A673 (cell line): ENCODE measurements around the gene ZBTB2. TPM values are rescaled to one million over a fixed set of nuclear protein-coding genes. Genes with fewer than 3 reads are reported as not detected.

Experiments
- BruUV-seq: library from RNA; stranded (reverse); fragments of 400-500 nt; replicated peaks from 2 replicates; lab custom pipeline; 2021; lab: Mats Ljungman, UMichigan
- CTCF ChIA-PET: fragments of 300-600 bp; sonication (Branson Sonifier 250); formaldehyde crosslinking; loops from one replicate; lab custom pipeline; 2022; ENCODE audit warnings: antibody characterized with exemption; lab: Charles Lee
- POLR2A ChIA-PET: fragments of 300-600 bp; sonication (Branson Sonifier 250); formaldehyde crosslinking; loops from one replicate; lab custom pipeline; 2022; ENCODE audit warnings: antibody characterized with exemption; ENCODE audit not compliant: low non-redundant PET; lab: Charles Lee
- DNase-seq: peaks from one replicate; pipeline ENCODE4 v3.0.0-alpha.2; 2015; ENCODE audit warnings: low spot score
- H3K27ac ChIP-seq: fragments of 200-600 bp; sonication (generic); 2 replicates; pipeline ENCODE4 v1.5.1; 2016; ENCODE audit warnings: mixed run types, low read depth, mild to moderate bottlenecking, mixed read lengths, antibody characterized with exemption, low read length; ENCODE audit not compliant: poor library complexity, severe bottlenecking
- H3K27me3 ChIP-seq: fragments of 200-600 bp; sonication (generic); replicated peaks from 2 replicates; pipeline ENCODE4 v1.6.1; 2017; ENCODE audit warnings: mixed run types, low read depth, mild to moderate bottlenecking, mixed read lengths, antibody characterized with exemption, low read length; ENCODE audit not compliant: insufficient read depth, poor library complexity
- H3K36me3 ChIP-seq: fragments of 200-600 bp; sonication (generic); 2 replicates; pipeline ENCODE4 v1.6.1; 2016; ENCODE audit warnings: mixed run types, mild to moderate bottlenecking, mixed read lengths, antibody characterized with exemption, low read length; ENCODE audit not compliant: insufficient read depth, poor library complexity, severe bottlenecking
- H3K4me1 ChIP-seq: fragments of 200-600 bp; sonication (generic); 2 replicates; pipeline ENCODE4 v1.6.1; 2017; ENCODE audit warnings: mixed run types, mild to moderate bottlenecking, mixed read lengths, antibody characterized with exemption, low read length; ENCODE audit not compliant: insufficient read depth, poor library complexity, severe bottlenecking
- H3K4me3 ChIP-seq: fragments of 200-600 bp; sonication (generic); 2 replicates; pipeline ENCODE4 v1.5.1; 2016; ENCODE audit warnings: low read depth, mixed run types, mild to moderate bottlenecking, mixed read lengths, low read length; ENCODE audit not compliant: poor library complexity, severe bottlenecking
- H3K9me3 ChIP-seq: fragments of 200-600 bp; sonication (generic); 2 replicates; pipeline ENCODE4 v1.6.1; 2016; ENCODE audit warnings: mixed run types, low read depth, mild to moderate bottlenecking, mixed read lengths, antibody characterized with exemption, low read length; ENCODE audit not compliant: poor library complexity, severe bottlenecking
- EZH2 ChIP-seq: fragments of 200-600 bp; sonication (generic); IDR thresholded peaks from 2 replicates; pipeline ENCODE4 v1.6.1; 2017; ENCODE audit warnings: borderline replicate concordance, low read depth, mild to moderate bottlenecking, mixed read lengths, antibody characterized with exemption, low read length; ENCODE audit not compliant: poor library complexity, severe bottlenecking
- intact Hi-C: fragments of 100-400 bp; cut with micrococcal nuclease; formaldehyde crosslinking; loops from one replicate; pipeline ENCODE4 v1.10.0; 2022; ENCODE audit not compliant: unreplicated experiment
- total RNA-seq: library from RNA; stranded (reverse); gene quantifications from 2 replicates; pipeline ENCODE4 v1.2.3, GENCODE V29; 2021
- TF ChIP-seq, protein P1 (sequence below): fragments of 300-800, 200-600 bp; sonication (generic); conservative IDR thresholded peaks from 2 replicates; pipeline ENCODE4 v1.5.1; 2017; ENCODE audit warnings: low read depth, mild to moderate bottlenecking, antibody characterized with exemption, low read length, moderate library complexity, mixed read lengths

Gene ZBTB2
- total RNA-seq, 1 experiment from 2014 or later = 24.0 TPM

DNA sequence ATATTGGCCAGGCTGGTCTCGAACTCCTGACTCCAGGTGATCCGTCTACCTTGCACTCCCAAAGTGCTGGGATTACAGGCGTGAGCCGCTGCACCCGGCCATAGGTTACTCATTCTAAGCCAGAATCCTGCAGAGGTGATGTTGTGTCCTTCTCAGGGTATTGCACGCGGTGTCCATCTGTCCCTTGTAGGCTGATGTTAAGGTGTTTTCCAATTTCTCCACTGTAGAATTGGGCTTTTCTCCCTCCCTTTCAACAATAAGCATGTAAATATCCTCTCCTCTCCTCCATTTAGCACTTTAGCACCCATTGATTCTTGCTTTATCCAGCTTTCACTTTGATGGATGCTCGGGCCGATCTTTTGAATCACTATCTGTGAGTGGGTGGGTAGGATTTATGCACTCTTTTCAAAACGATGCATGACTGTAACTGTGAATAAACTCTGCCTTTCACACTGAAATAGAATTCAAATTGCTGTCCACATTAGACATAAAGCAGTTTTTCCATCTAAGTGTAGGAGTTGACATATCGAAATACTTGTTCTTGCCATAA is 52.6 kb downstream of the ZBTB2 start:
- no peak for TF ChIP-seq EZH2
- Histone ChIP-seq H3K4me1 (peaks cover 19% of the 10 kb centered on the region), H3K36me3 (no peaks in the 10 kb centered on the region), H3K27ac (no peak overlapping the region), H3K9me3 (no peaks in the 10 kb centered on the region), H3K27me3 (no peaks in the 10 kb centered on the region), H3K4me3 (no peak overlapping the region)
- no peak for DNase-seq
- BruUV-seq = no TSS peak
- ChIA-PET CTCF (no interaction called here), POLR2A (no interaction called here)
- intact Hi-C loops = loop anchor here (5.0 kb wide), 1 partner anchor 921 kb away; no protein-coding TSS in a partner anchor

DNA sequence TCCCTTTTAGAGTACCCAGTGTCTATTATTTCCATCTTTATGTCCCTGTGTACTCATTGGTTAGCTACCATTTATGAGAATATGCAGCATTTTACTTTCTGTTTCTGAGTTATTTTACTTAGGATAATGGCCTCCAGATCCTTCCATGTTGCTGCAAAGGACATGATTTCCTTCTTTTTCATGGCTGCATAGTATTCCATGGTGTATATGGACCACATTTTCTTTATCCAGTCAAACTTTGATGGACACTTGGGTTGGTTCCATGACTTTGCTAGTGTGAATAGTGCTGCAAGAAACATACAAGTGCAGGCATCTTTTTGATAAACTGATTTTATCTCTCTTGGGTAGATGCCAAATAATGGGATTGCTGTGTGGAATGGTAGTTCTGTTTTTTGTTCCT is 55.4 kb downstream of the ZBTB2 start:
- intact Hi-C loops = loop anchor here (2.0 to 5.0 kb wide), 2 partner anchors 519 to 919 kb away; no protein-coding TSS in a partner anchor
- TF ChIP-seq EZH2 = no peak
- TF ChIP-seq, protein P1, sequence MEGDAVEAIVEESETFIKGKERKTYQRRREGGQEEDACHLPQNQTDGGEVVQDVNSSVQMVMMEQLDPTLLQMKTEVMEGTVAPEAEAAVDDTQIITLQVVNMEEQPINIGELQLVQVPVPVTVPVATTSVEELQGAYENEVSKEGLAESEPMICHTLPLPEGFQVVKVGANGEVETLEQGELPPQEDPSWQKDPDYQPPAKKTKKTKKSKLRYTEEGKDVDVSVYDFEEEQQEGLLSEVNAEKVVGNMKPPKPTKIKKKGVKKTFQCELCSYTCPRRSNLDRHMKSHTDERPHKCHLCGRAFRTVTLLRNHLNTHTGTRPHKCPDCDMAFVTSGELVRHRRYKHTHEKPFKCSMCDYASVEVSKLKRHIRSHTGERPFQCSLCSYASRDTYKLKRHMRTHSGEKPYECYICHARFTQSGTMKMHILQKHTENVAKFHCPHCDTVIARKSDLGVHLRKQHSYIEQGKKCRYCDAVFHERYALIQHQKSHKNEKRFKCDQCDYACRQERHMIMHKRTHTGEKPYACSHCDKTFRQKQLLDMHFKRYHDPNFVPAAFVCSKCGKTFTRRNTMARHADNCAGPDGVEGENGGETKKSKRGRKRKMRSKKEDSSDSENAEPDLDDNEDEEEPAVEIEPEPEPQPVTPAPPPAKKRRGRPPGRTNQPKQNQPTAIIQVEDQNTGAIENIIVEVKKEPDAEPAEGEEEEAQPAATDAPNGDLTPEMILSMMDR = no peak
- Histone ChIP-seq H3K9me3 (no peaks in the 10 kb centered on the region), H3K27me3 (no peaks in the 10 kb centered on the region), H3K36me3 (no peaks in the 10 kb centered on the region), H3K4me3 (no peak overlapping the region), H3K27ac (no peak overlapping the region), H3K4me1 (peaks cover 32% of the 10 kb centered on the region)
- DNase-seq = no peak
- POLR2A ChIA-PET = no interaction called here
- no TSS peak for BruUV-seq
- CTCF ChIA-PET = no interaction called here

DNA sequence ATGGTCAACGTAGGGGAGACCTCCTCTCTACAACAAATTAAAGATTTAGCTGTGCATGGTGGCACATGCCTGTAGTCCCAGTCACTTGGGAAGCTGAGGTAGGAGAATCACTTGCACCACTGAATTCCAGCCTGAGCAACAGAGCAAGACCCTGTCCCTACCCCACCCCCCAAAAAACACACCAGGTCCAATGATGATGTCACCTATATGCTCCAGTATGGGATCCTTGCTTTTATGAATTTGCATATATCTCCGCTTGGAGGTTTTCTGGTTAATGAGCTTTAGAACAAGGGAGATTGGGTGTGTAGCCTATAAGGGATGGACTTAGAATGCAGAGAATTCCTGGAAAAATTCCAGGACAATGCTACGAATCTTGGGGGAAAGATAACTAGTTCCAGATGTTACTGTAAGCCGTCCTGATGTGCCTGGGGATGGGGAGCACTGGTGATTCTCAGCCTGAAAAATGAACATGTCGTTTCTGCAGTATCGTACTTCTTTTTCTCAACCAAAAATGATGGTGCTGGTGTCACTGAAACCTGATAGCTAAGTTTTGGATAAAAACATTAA is 61.1 kb downstream of the ZBTB2 start:
- Histone ChIP-seq H3K4me3 (no peak overlapping the region), H3K36me3 (no peaks in the 10 kb centered on the region), H3K4me1 (peaks cover 49% of the 10 kb centered on the region), H3K27ac (no peak overlapping the region), H3K27me3 (no peaks in the 10 kb centered on the region), H3K9me3 (no peaks in the 10 kb centered on the region)
- POLR2A ChIA-PET = interaction anchor here (0.6 kb wide), 1 partner anchor 950 kb away, joined by 5 read pairs; no protein-coding TSS in a partner anchor
- peak; percentile 78 for DNase-seq
- intact Hi-C loops = no loop called here
- BruUV-seq = no TSS peak
- TF ChIP-seq, protein P1 = no peak
- no peak for TF ChIP-seq EZH2
- CTCF ChIA-PET = interaction anchor here (1.5 kb wide), 1 partner anchor 438 kb away, joined by 4 read pairs; no protein-coding TSS in a partner anchor
